WERI-Rb-1 (cell line): Measurements from ENCODE around the gene KCNK4.
A peak's percentile ranks its signal among the peaks of the same experiment; 100 is the strongest.
"Not testable (repeated sequence)": the region's sequence is repeated elsewhere in the genome, so short reads cannot be mapped to it uniquely, and the experiment has no call there.

Experiments used
- DNase-seq: peaks from one replicate; pipeline ENCODE4 v3.0.0-alpha.2; 2020
- H3K27ac ChIP-seq: fragments of 250-450 bp; sonication (Bioruptor Pico); 2 replicates; pipeline ENCODE4 v1.5.1; 2020; ENCODE audit warnings: mild to moderate bottlenecking, moderate library complexity
- H3K27me3 ChIP-seq: fragments of 250-450 bp; sonication (Bioruptor Pico); 2 replicates; pipeline ENCODE4 v1.5.1; 2021; ENCODE audit warnings: mild to moderate bottlenecking, low read depth, moderate library complexity; ENCODE audit not compliant: insufficient read depth, severe bottlenecking
- H3K36me3 ChIP-seq: fragments of 250-450 bp; sonication (Bioruptor Pico); 2 replicates; pipeline ENCODE4 v1.5.1; 2020; ENCODE audit warnings: mild to moderate bottlenecking, moderate library complexity
- H3K4me3 ChIP-seq: 2 replicates; pipeline ENCODE4 v1.5.1; 2011; ENCODE audit warnings: low read depth, mild to moderate bottlenecking, control low read depth, low read length
- H3K9me3 ChIP-seq: fragments of 250-450 bp; sonication (Bioruptor Pico); 2 replicates; pipeline ENCODE4 v1.5.1; 2021; ENCODE audit warnings: mild to moderate bottlenecking, moderate library complexity; ENCODE audit not compliant: severe bottlenecking
- TF ChIP-seq, protein P1 (sequence below): IDR thresholded peaks from 2 replicates; pipeline ENCODE4 v1.5.1; 2011; ENCODE audit warnings: low read depth, mild to moderate bottlenecking, control low read depth, inconsistent platforms, low read length

KCNK4 gene

DNA sequence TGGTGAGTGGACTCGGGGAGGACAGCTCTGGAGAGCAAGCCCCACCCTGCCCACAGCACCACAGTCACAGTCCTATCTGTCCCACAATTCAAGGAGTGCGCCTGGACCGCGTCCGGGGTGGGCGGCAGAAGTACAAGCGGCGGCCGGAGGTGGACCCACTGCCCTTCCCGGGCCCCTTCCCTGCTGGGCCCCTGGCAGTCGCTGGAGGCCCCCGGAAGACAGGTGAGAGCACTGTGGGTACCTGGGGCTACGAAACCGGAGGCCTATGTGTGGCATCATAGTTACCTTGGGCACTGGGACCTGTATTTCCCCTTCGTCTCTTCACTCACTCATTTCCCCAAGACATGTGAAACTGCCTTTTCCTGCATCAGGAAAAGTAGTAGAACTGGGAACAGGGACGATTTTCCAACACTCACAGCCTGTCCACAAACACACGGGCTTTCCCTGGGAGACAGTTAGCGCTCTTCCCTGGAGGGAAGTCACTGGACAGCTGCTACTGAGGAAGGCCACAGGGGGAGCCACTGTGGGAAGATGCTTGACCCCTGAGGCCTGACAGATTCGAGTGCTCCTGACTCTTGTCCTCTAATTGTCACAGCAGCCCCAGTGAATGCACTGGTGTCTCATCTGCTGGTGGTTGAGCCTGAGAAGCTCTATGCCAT lies 23.2 kb downstream of the KCNK4 start:
- no peaks in the 10 kb centered on the region for H3K27me3 ChIP-seq
- no peak overlapping the region for H3K4me3 ChIP-seq
- H3K9me3 ChIP-seq = no peaks in the 10 kb centered on the region
- H3K27ac ChIP-seq = no peak overlapping the region
- DNase-seq = no peak
- peaks cover 14% of the 10 kb centered on the region for H3K36me3 ChIP-seq
- TF ChIP-seq, protein P1, sequence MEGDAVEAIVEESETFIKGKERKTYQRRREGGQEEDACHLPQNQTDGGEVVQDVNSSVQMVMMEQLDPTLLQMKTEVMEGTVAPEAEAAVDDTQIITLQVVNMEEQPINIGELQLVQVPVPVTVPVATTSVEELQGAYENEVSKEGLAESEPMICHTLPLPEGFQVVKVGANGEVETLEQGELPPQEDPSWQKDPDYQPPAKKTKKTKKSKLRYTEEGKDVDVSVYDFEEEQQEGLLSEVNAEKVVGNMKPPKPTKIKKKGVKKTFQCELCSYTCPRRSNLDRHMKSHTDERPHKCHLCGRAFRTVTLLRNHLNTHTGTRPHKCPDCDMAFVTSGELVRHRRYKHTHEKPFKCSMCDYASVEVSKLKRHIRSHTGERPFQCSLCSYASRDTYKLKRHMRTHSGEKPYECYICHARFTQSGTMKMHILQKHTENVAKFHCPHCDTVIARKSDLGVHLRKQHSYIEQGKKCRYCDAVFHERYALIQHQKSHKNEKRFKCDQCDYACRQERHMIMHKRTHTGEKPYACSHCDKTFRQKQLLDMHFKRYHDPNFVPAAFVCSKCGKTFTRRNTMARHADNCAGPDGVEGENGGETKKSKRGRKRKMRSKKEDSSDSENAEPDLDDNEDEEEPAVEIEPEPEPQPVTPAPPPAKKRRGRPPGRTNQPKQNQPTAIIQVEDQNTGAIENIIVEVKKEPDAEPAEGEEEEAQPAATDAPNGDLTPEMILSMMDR = peak; percentile 71

DNA sequence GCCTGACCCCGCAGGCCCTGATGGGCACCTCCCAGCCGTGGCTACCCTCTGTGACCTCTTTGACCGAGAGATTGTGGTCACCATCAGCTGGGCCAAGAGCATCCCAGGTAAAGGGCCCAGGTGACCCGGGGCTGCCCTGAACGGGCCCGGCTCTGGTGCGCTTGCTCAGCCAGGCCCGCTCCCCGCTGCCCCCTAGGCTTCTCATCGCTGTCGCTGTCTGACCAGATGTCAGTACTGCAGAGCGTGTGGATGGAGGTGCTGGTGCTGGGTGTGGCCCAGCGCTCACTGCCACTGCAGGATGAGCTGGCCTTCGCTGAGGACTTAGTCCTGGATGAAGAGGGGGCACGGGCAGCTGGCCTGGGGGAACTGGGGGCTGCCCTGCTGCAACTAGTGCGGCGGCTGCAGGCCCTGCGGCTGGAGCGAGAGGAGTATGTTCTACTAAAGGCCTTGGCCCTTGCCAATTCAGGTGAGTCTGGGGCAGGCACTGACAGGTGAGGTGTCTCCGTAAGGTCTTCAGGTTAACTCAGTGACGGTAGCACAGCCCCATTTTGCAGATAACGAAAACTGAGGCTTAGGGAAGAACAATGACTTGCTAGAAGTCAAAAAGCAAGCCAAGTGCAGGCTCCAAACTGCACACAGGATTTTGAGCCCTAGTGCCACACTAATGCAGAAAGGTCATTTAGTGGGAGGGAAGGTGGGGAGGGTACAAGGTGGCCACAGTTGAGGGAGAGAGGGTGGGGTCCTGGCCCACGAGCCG lies 23.9 kb downstream of the KCNK4 start:
- Histone ChIP-seq H3K9me3 (no peaks in the 10 kb centered on the region), H3K36me3 (peaks cover 14% of the 10 kb centered on the region), H3K27me3 (no peaks in the 10 kb centered on the region), H3K27ac (no peak overlapping the region), H3K4me3 (no peak overlapping the region)
- TF ChIP-seq, protein P1 = no peak
- DNase-seq = no peak

DNA sequence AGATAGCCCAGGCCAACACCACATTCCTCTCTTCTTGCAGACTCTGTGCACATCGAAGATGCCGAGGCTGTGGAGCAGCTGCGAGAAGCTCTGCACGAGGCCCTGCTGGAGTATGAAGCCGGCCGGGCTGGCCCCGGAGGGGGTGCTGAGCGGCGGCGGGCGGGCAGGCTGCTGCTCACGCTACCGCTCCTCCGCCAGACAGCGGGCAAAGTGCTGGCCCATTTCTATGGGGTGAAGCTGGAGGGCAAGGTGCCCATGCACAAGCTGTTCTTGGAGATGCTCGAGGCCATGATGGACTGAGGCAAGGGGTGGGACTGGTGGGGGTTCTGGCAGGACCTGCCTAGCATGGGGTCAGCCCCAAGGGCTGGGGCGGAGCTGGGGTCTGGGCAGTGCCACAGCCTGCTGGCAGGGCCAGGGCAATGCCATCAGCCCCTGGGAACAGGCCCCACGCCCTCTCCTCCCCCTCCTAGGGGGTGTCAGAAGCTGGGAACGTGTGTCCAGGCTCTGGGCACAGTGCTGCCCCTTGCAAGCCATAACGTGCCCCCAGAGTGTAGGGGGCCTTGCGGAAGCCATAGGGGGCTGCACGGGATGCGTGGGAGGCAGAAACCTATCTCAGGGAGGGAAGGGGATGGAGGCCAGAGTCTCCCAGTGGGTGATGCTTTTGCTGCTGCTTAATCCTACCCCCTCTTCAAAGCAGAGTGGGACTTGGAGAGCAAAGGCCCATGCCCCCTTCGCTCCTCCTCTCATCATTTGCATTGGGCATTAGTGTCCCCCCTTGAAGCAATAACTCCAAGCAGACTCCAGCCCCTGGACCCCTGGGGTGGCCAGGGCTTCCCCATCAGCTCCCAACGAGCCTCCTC lies 24.8 kb downstream of the KCNK4 start:
- H3K27ac ChIP-seq, H3K4me3 ChIP-seq: not testable (repeated sequence)

DNA sequence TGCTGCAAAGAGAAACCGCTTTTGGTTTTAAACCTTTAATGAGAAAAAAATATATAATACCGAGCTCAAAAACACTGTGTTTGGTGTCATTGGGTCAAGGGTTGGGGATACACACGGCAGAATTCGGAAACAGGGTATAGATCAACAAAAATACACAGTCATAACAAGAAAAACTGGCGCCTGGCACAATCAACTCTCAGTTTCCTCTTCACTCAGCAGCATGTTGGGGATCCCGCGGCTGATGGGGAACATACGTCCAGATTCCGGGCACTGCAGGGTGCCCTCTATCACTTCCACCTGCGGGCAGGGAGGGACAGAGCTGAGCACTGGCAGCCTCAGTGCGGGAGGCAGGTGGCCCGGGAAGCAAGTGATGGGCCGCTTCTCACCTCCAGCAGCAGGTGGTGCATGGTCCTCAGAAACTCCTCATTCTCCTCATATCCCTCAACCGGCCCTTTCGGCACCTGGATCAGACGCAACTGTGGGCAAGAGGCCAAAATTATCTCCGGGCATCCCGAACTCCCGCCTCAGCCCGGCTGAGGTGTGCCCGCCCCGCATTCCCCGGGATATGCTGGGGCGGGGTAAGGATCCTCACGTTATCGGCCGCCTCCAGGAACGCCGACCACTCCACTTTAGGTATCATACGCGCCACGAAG lies 25.7 kb downstream of the KCNK4 start:
- DNase-seq = peak; percentile 63
- H3K4me3 ChIP-seq = peak overlapping the region; percentile 85
- H3K36me3 ChIP-seq = peaks cover 14% of the 10 kb centered on the region

More for the DNA sequence above, 24.8 kb downstream of the KCNK4 start:
- H3K9me3 ChIP-seq, DNase-seq, H3K27me3 ChIP-seq: not testable (repeated sequence)
- peaks cover 14% of the 10 kb centered on the region for H3K36me3 ChIP-seq

DNA sequence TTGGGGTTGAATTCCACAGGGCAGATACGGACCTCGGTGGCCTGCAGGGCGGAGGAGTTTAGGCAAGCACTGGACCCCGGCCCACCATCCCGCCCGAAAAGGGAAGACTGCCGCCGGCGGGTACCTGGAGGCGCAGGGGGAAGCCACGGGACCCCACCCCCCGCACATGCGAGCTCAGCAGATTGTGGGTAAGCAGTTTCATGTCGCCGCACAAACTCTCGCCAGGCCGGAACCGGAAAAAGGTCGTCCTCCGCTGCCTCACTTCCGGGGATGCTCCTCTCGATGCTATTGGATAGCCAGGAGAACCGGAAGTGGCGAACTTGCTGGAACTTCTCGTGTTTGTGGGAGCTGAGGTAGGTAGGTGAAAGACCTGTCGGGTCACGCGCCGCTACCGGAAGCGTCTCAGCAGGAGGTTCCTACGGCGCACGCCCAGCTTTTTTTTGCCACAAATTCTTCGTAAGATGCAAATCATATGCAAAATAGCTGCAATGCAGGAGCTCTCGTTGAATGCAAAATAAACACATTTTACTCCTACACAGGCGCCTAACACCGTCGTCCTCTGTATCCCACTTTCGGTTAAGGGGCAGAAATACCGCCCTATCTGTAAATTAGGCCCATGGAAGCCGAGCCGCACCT lies 26.3 kb downstream of the KCNK4 start, which contains the start of gene TRMT112:
TRMT112 (minus strand) TSS at position 235 of the 636 bp plus-strand sequence; CDS start at position 202, 33 bp downstream.
- H3K9me3 ChIP-seq = no peaks in the 10 kb centered on the region
- TF ChIP-seq, protein P1 = no peak
- H3K27ac ChIP-seq = peak within 1 kb of the TSS; percentile 94
- peak within 1 kb of the TSS; percentile 85 for H3K4me3 ChIP-seq
- H3K27me3 ChIP-seq = no peaks in the 10 kb centered on the region
- peaks cover 14% of the 10 kb centered on the region for H3K36me3 ChIP-seq
- DNase-seq = peak; percentile 95

More for the DNA sequence above, 25.7 kb downstream of the KCNK4 start:
- Histone ChIP-seq H3K27ac (peak overlapping the region; percentile 94), H3K9me3 (no peaks in the 10 kb centered on the region), H3K27me3 (no peaks in the 10 kb centered on the region)
- TF ChIP-seq, protein P1 = peak; percentile 61
